Measurements from ENCODE around the gene PAN3. TPM values are rescaled to one million over a fixed set of nuclear protein-coding genes. Genes with fewer than 3 reads are reported as not detected.

PAN3 gene
- total and polyA plus RNA-seq, 10 donors: 18.4 to 85.8 (median 70.1) TPM

- TF ChIP-seq POLR2A (IDR thresholded peaks at IDR 0.05): no peak
- TF ChIP-seq CTCF (IDR thresholded peaks at IDR 0.05 in 8 of 11, conservative IDR thresholded peaks at IDR 0.05 in 3 of 11): no peak
- no peak for TF ChIP-seq POLR2AphosphoS5 (IDR thresholded peaks at IDR 0.05)
- 57 to 80% (median 66%) methylated on average over 6 to 7 of the region's 7 CpGs for WGBS, 5 donors
- intact Hi-C loops (cut with DNase I; ENCODE audit: low total_unique reads): no loop called here
Observed at GRCh38 chr13:28316836-28317235, 178.5 kb downstream of the PAN3 start.

GRCh38 chr13:28318496-28318895, 180.2 kb downstream of the PAN3 start:
- intact Hi-C loops (cut with DNase I; ENCODE audit: low total_unique reads): no loop called here
- Histone ChIP-seq H3K4me1 (peaks cover 0 to 19% (median 6%) of the 10 kb centered on the region in 6 donors), H3K9me3 (no peaks in the 10 kb centered on the region), H3K36me3 (peaks cover 0 to 7% (median 0%) of the 10 kb centered on the region in 6 donors), H3K27ac (no peak overlapping the region), H3K4me3 (no peak overlapping the region), H3K27me3 (replicated peaks in 1 of 7) (no peaks in the 10 kb centered on the region)
- 69 to 81% (median 70%) methylated on average over 7 of the region's 7 CpGs for WGBS, 5 donors
- no peak for DNase-seq
- no peak for TF ChIP-seq POLR2A (IDR thresholded peaks at IDR 0.05)
- TF ChIP-seq POLR2AphosphoS5 (IDR thresholded peaks at IDR 0.05): no peak
- TF ChIP-seq CTCF (IDR thresholded peaks at IDR 0.05 in 8 of 11, conservative IDR thresholded peaks at IDR 0.05 in 3 of 11): no peak

More at GRCh38 chr13:28316836-28317235, 178.5 kb downstream of the PAN3 start:
- Histone ChIP-seq H3K27me3 (replicated peaks in 1 of 7) (no peaks in the 10 kb centered on the region), H3K27ac (no peak overlapping the region), H3K4me1 (peaks cover 0 to 19% (median 6%) of the 10 kb centered on the region in 6 donors), H3K9me3 (no peaks in the 10 kb centered on the region), H3K4me3 (no peak overlapping the region), H3K36me3 (peaks cover 0 to 7% (median 0%) of the 10 kb centered on the region in 6 donors)
- DNase-seq: no peak

- WGBS, 5 donors: 70 to 77% (median 76%) methylated on average over 5 of the region's 5 CpGs
- no peak overlapping the region for H3K27ac ChIP-seq
- H3K4me1 ChIP-seq: peaks cover 0 to 27% (median 15%) of the 10 kb centered on the region in 6 donors
- peaks cover 0 to 7% (median 0%) of the 10 kb centered on the region in 6 donors for H3K36me3 ChIP-seq
- intact Hi-C loops (cut with DNase I; ENCODE audit: low total_unique reads): no loop called here
- no peaks in the 10 kb centered on the region for H3K9me3 ChIP-seq
- no peak for TF ChIP-seq POLR2A (IDR thresholded peaks at IDR 0.05)
- TF ChIP-seq POLR2AphosphoS5 (IDR thresholded peaks at IDR 0.05): peak in 1 of 3 donors; percentile 25
- H3K27me3 ChIP-seq (replicated peaks in 1 of 7): no peaks in the 10 kb centered on the region
- no peak overlapping the region for H3K4me3 ChIP-seq
- DNase-seq: no peak
Observed at GRCh38 chr13:28319528-28319927, 181.2 kb downstream of the PAN3 start.

- peaks cover 0 to 34% (median 17%) of the 10 kb centered on the region in 6 donors for H3K4me1 ChIP-seq
- no peak for TF ChIP-seq CTCF (IDR thresholded peaks at IDR 0.05 in 8 of 11, conservative IDR thresholded peaks at IDR 0.05 in 3 of 11)
- TF ChIP-seq POLR2A (IDR thresholded peaks at IDR 0.05): no peak
- no peak for TF ChIP-seq POLR2AphosphoS5 (IDR thresholded peaks at IDR 0.05)
- peaks cover 0 to 7% (median 0%) of the 10 kb centered on the region in 6 donors for H3K36me3 ChIP-seq
- intact Hi-C loops (cut with DNase I; ENCODE audit: low total_unique reads): loop anchor here (5.0 to 10.0 kb wide), 2 partner anchors 317 to 475 kb away; no protein-coding TSS in a partner anchor
- DNase-seq: no peak
- no peaks in the 10 kb centered on the region for H3K9me3 ChIP-seq
- H3K4me3 ChIP-seq: no peak overlapping the region
- no peak overlapping the region for H3K27ac ChIP-seq
- no peaks in the 10 kb centered on the region for H3K27me3 ChIP-seq (replicated peaks in 1 of 7)
- 82 to 90% (median 88%) methylated on average over 6 of the region's 6 CpGs for WGBS, 5 donors
Observed at GRCh38 chr13:28320209-28320608, 181.9 kb downstream of the PAN3 start.
